HL-60 (cell line): Measurements from ENCODE around the gene ZNF470.

Source experiments
- DNase-seq, 2 experiments: peaks; one replicate each; pipeline ENCODE4 v3.0.0-alpha.2; 2010 to 2020; ENCODE audit warnings: low read depth in 1 of 2, low spot score in 1 of 2
- H3K27ac ChIP-seq: fragments of 250-450 bp; sonication (Bioruptor Pico); replicated peaks from 2 replicates; pipeline ENCODE4 v1.5.1; 2020; ENCODE audit warnings: mild to moderate bottlenecking, moderate library complexity
- H3K27me3 ChIP-seq: fragments of 250-450 bp; sonication (Bioruptor Pico); 2 replicates; pipeline ENCODE4 v1.5.1; 2021; ENCODE audit warnings: mild to moderate bottlenecking, moderate library complexity; ENCODE audit not compliant: insufficient read depth, poor library complexity, severe bottlenecking
- H3K4me3 ChIP-seq: replicated peaks from 2 replicates; pipeline ENCODE4 v1.5.1; 2011; ENCODE audit warnings: mild to moderate bottlenecking, control low read depth, low read length; ENCODE audit not compliant: insufficient read depth
- CTCF ChIP-seq: IDR thresholded peaks from one replicate; pipeline ENCODE4 v1.5.1; 2011; ENCODE audit warnings: low read length, control low read depth, inconsistent platforms; ENCODE audit not compliant: insufficient read depth
- GABPA ChIP-seq: IDR thresholded peaks from 2 replicates; pipeline ENCODE4 v1.6.1; 2012; ENCODE audit warnings: low read depth
- POLR2AphosphoS5 ChIP-seq: IDR thresholded peaks from 2 replicates; pipeline ENCODE4 v1.6.1; 2012; ENCODE audit warnings: low read depth
- REST ChIP-seq: IDR thresholded peaks from 2 replicates; pipeline ENCODE4 v1.6.1; 2012; ENCODE audit warnings: low read depth; ENCODE audit not compliant: insufficient replicate concordance
- SPI1 ChIP-seq: IDR thresholded peaks from 2 replicates; pipeline ENCODE4 v1.6.1; 2012; ENCODE audit warnings: low read depth, mild to moderate bottlenecking, borderline replicate concordance

Gene ZNF470

GRCh38 chr19:56601375-56601774, 34.1 kb downstream of the ZNF470 start:
- no peak for TF ChIP-seq SPI1

GRCh38 chr19:56603829-56604228, 36.6 kb downstream of the ZNF470 start:
- TF ChIP-seq REST (no peak), SPI1 (no peak), POLR2AphosphoS5 (no peak), GABPA (no peak), CTCF (no peak)
- no peak overlapping the region for H3K27ac ChIP-seq
- no peak for DNase-seq

More at GRCh38 chr19:56601375-56601774, 34.1 kb downstream of the ZNF470 start:
- no peak overlapping the region for H3K27ac ChIP-seq
- no peak overlapping the region for H3K4me3 ChIP-seq
- no peak for DNase-seq
- no peaks in the 10 kb centered on the region for H3K27me3 ChIP-seq

GRCh38 chr19:56608274-56608964, 41.2 kb downstream of the ZNF470 start:
- TF ChIP-seq GABPA (no peak), REST (no peak), SPI1 (no peak), CTCF (no peak), POLR2AphosphoS5 (no peak)
- Histone ChIP-seq H3K27me3 (no peaks in the 10 kb centered on the region), H3K27ac (no peak overlapping the region), H3K4me3 (no peak overlapping the region)
- no peak for DNase-seq

More at GRCh38 chr19:56603829-56604228, 36.6 kb downstream of the ZNF470 start:
- H3K4me3 ChIP-seq, result no peak overlapping the region
- H3K27me3 ChIP-seq, result no peaks in the 10 kb centered on the region

- TF ChIP-seq CTCF (no peak), POLR2AphosphoS5 (no peak), GABPA (no peak), REST (no peak), SPI1 (no peak)
- no peak for DNase-seq
- Histone ChIP-seq H3K27me3 (no peaks in the 10 kb centered on the region), H3K27ac (no peak overlapping the region), H3K4me3 (no peak overlapping the region)
Observed at GRCh38 chr19:56611288-56611687, 44.0 kb downstream of the ZNF470 start.
